Stimulated activated CD8-positive, alpha-beta memory T cell treated with anti-CD3 and anti-CD28 coated beads, Interleukin-7, amount 100 ng/mL, for 4 hours (primary cell): ENCODE results near the gene GNB5.
A peak's percentile ranks its signal among the peaks of the same experiment; 100 is the strongest.
"Not testable (repeated sequence)": the region's sequence is repeated elsewhere in the genome, so short reads cannot be mapped to it uniquely, and the experiment has no call there.

Experiments
- DNase-seq, 2 donors: peaks; one replicate each; pipeline ENCODE4 v3.0.0-alpha.2; 2020; ENCODE audit warnings: low read depth in 2 of 2

GNB5 gene

GRCh38 chr15:52113708-52114107 is 77.5 kb downstream of the GNB5 start:
- no peak for DNase-seq

GRCh38 chr15:52113235-52113634 is 78.0 kb downstream of the GNB5 start:
- no peak for DNase-seq

- peak in 1 of 2 donors; percentile 22 for DNase-seq
Observed at GRCh38 chr15:52112203-52112750, 78.9 kb downstream of the GNB5 start.

GRCh38 chr15:52111517-52112202 is 79.5 kb downstream of the GNB5 start:
- DNase-seq, result no peak

DNA sequence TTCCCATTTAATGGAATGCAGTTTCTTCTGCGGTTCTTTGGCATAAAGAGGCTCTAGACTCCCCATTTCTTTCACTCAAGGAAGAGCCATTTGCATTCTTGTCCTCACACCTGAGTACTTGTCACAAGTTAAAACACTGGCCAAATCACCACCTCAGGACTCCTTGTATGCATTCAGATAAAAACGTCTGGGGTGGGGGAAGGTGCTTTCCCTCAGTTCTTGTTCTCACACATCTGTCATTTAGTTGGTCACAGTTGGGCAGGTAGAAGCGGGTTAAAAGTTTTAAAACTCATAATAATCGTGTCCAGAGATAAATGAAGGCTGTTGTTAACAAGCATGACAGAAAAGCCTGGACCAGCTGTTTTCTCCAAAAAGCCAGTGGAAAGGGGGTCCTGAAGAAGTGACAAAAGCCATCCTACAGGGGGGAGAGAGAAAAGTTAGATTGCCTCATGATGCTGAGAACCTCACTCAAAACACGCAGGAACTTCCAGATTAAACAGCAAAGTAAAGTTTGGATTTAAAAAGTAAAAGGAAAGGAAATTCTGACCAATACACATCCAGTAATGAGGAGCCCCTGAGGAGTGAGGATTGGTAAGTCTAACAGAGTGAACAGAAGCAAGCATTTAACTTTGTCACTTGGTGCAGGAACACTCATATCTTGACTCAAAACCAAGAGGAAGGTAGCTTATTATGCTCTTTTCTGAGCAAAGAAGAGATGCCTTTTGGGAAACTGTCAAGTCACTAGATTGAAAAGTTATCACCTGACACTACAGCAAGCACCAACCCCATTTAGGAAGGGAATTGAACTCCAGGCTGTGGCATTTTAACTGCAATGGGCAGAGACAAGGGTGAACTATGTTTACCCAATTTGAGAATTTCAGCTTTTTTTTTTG is 81.4 kb downstream of the GNB5 start:
- DNase-seq, result no peak

- no peak for DNase-seq
Observed at GRCh38 chr15:52107238-52107637, 84.0 kb downstream of the GNB5 start.

DNA sequence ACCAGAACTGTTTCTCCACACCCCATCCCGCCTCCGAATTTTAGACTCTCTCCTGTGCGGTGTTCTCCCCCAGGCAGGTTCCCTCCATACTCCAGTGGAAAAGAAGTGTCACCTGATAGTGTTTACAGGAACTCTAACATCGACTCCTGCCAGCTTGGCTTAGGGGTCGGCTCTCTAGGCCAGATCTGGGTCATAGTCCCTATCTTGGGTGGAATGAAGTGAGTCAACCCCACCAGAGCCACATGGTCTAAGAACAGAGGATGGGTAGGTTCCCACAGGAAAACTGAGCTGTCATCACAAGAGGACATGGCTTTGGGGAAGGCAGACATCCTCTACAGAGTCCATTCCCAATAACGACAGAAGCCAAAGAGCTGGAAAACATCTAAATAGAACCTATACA is 84.6 kb downstream of the GNB5 start:
- no peak for DNase-seq

GRCh38 chr15:52105846-52106245 is 85.3 kb downstream of the GNB5 start:
- no peak for DNase-seq

DNA sequence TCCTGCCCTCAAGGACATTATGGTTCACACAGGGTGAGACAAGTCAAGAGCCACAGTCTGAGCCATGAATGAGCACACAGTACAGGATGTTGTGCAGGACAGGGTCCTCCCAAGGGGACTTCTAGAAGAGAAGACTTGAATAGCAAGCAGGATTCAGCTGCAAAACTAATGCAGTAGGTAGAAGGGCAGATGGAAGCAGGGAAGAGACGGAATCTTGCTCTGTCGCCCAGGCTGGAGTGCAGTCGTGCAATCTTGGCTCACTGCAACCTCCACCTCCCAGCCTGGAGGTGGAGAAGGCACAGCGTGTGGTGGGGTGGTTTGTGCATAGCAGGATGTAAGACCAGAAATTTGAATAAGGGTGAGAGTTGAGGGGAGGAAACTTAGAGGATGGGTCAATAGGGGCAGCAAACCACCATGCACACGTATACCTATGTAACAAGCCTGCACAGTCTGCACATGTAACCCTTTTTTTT is 86.6 kb downstream of the GNB5 start:
- DNase-seq, result no peak

- no peak for DNase-seq
Observed at GRCh38 chr15:52103217-52104207, 87.7 kb downstream of the GNB5 start.

GRCh38 chr15:52102463-52102862 is 88.7 kb downstream of the GNB5 start:
- no peak for DNase-seq

GRCh38 chr15:52101542-52102323 is 89.5 kb downstream of the GNB5 start:
- DNase-seq, result no peak

DNA sequence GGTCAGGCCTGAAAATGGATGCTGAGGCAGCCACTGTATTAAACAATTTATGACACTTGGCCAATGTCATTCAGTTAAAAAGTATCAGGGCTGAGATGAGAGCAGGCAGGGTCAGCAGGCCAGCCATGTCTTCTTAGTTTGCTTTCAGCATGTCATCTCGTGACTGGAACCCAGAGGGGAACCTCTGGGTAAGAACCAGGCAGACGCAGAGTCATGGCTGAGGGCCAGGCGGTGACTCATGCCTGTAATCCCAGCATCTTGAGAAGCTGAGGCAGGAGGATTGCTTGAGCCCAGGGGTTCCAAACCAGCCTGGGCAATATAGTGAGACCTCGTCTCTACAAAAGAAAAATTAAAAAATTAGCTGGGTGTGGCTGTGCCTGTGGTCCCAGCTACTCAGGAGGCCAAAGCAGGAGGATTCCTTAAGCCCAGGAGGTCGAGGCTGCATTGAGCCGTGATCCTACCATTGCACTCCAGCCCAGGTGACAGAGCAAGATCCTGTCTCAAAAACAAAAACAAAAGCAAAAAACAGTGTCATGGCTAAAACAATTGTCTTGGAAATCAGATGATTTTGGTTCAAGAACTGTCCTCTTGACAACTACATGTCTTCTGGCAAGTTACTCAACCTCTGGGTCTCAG is 90.3 kb downstream of the GNB5 start:
- DNase-seq, result no peak

GRCh38 chr15:52099651-52100272 is 91.4 kb downstream of the GNB5 start:
- no peak for DNase-seq

- no peak for DNase-seq
Observed at GRCh38 chr15:52098323-52098722, 92.9 kb downstream of the GNB5 start.

DNA sequence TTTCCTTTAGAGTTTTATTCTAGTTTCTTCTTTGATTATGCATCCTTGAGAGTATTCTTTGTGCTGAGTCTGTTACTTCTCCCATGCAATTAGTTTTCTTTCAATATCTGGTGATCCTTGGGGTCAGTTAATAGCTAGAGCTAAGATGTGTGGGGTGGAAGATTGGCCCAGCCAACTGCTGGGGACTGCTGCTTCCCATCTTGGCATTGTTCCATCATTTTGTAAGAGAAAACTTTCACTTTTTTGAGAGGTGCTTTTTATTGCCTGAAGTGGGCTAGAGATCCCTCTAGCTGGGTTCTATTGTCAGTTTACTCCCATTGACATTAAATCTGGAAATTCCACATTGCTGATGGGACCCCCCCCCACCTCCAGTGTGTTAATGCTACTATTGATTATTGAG is 94.0 kb downstream of the GNB5 start:
- DNase-seq, result no peak

GRCh38 chr15:52096536-52096935 is 94.7 kb downstream of the GNB5 start:
- DNase-seq, result not testable (repeated sequence)

- DNase-seq, result no peak
Observed at GRCh38 chr15:52095597-52096262, 95.5 kb downstream of the GNB5 start.
